ENCODE data around the gene NEDD4. TPM values are rescaled to one million over a fixed set of nuclear protein-coding genes. Genes with fewer than 3 reads are reported as not detected.

NEDD4 gene
- 5.2 TPM for polyA plus RNA-seq (2012; ENCODE audit: missing spikeins)

- no peak for TF ChIP-seq TAF1 (IDR thresholded peaks at IDR 0.05; ENCODE audit: borderline replicate concordance, low read depth, low read length)
- no peak for TF ChIP-seq POLR2AphosphoS5 (IDR thresholded peaks at IDR 0.05; ENCODE audit: low read depth, low read length)
- TF ChIP-seq POLR2A (IDR thresholded peaks at IDR 0.05; ENCODE audit: low read depth, low read length), result peak; percentile 33; the same call in 1 of the 2 replicates
- DNase-seq (ENCODE audit: insufficient read length) (peak; percentile 81), FAIRE-seq (peak; percentile 97)
Observed at GRCh38 chr15:55993111-55993803, at the start of gene NEDD4. TSS of gene NEDD4 (minus strand) at chr15:55993612. CDS start at chr15:55993555, 57 bp downstream.

GRCh38 chr15:56042498-56042897 lies 49.1 kb upstream of the NEDD4 start:
- DNase-seq (ENCODE audit: insufficient read length), result no peak
- FAIRE-seq, result no peak
- TF ChIP-seq POLR2AphosphoS5 (IDR thresholded peaks at IDR 0.05; ENCODE audit: low read depth, low read length) (no peak), TAF1 (IDR thresholded peaks at IDR 0.05; ENCODE audit: borderline replicate concordance, low read depth, low read length) (no peak), POLR2A (IDR thresholded peaks at IDR 0.05; ENCODE audit: low read depth, low read length) (no peak)

- FAIRE-seq (no peak), DNase-seq (ENCODE audit: insufficient read length) (no peak)
- TF ChIP-seq POLR2AphosphoS5 (IDR thresholded peaks at IDR 0.05; ENCODE audit: low read depth, low read length) (no peak), TAF1 (IDR thresholded peaks at IDR 0.05; ENCODE audit: borderline replicate concordance, low read depth, low read length) (no peak), POLR2A (IDR thresholded peaks at IDR 0.05; ENCODE audit: low read depth, low read length) (no peak)
Observed at GRCh38 chr15:56042031-56042430, 48.6 kb upstream of the NEDD4 start.

GRCh38 chr15:56040081-56041035 lies 46.9 kb upstream of the NEDD4 start:
- TF ChIP-seq POLR2A (IDR thresholded peaks at IDR 0.05; ENCODE audit: low read depth, low read length) (no peak), TAF1 (IDR thresholded peaks at IDR 0.05; ENCODE audit: borderline replicate concordance, low read depth, low read length) (no peak), POLR2AphosphoS5 (IDR thresholded peaks at IDR 0.05; ENCODE audit: low read depth, low read length) (no peak)
- FAIRE-seq, result no peak
- DNase-seq (ENCODE audit: insufficient read length), result no peak

GRCh38 chr15:56038707-56039106 lies 45.3 kb upstream of the NEDD4 start:
- no peak for FAIRE-seq
- no peak for TF ChIP-seq POLR2A (IDR thresholded peaks at IDR 0.05; ENCODE audit: low read depth, low read length)
- no peak for TF ChIP-seq TAF1 (IDR thresholded peaks at IDR 0.05; ENCODE audit: borderline replicate concordance, low read depth, low read length)
- TF ChIP-seq POLR2AphosphoS5 (IDR thresholded peaks at IDR 0.05; ENCODE audit: low read depth, low read length), result no peak
- no peak for DNase-seq (ENCODE audit: insufficient read length)

GRCh38 chr15:56038015-56038414 lies 44.6 kb upstream of the NEDD4 start:
- FAIRE-seq (no peak), DNase-seq (ENCODE audit: insufficient read length) (no peak)
- TF ChIP-seq POLR2AphosphoS5 (IDR thresholded peaks at IDR 0.05; ENCODE audit: low read depth, low read length), result no peak
- TF ChIP-seq TAF1 (IDR thresholded peaks at IDR 0.05; ENCODE audit: borderline replicate concordance, low read depth, low read length), result no peak
- no peak for TF ChIP-seq POLR2A (IDR thresholded peaks at IDR 0.05; ENCODE audit: low read depth, low read length)

GRCh38 chr15:56036546-56037067 lies 43.2 kb upstream of the NEDD4 start:
- FAIRE-seq (no peak), DNase-seq (ENCODE audit: insufficient read length) (no peak)
- TF ChIP-seq POLR2A (IDR thresholded peaks at IDR 0.05; ENCODE audit: low read depth, low read length) (no peak), POLR2AphosphoS5 (IDR thresholded peaks at IDR 0.05; ENCODE audit: low read depth, low read length) (no peak), TAF1 (IDR thresholded peaks at IDR 0.05; ENCODE audit: borderline replicate concordance, low read depth, low read length) (no peak)

- no peak for TF ChIP-seq POLR2AphosphoS5 (IDR thresholded peaks at IDR 0.05; ENCODE audit: low read depth, low read length)
- TF ChIP-seq POLR2A (IDR thresholded peaks at IDR 0.05; ENCODE audit: low read depth, low read length), result no peak
- no peak for TF ChIP-seq TAF1 (IDR thresholded peaks at IDR 0.05; ENCODE audit: borderline replicate concordance, low read depth, low read length)
- no peak for DNase-seq (ENCODE audit: insufficient read length)
- no peak for FAIRE-seq
Observed at GRCh38 chr15:56035166-56035565, 41.8 kb upstream of the NEDD4 start.

- TF ChIP-seq TAF1 (IDR thresholded peaks at IDR 0.05; ENCODE audit: borderline replicate concordance, low read depth, low read length) (no peak), POLR2A (IDR thresholded peaks at IDR 0.05; ENCODE audit: low read depth, low read length) (no peak), POLR2AphosphoS5 (IDR thresholded peaks at IDR 0.05; ENCODE audit: low read depth, low read length) (no peak)
- no peak for DNase-seq (ENCODE audit: insufficient read length)
- FAIRE-seq, result no peak
Observed at GRCh38 chr15:56034514-56034913, 41.1 kb upstream of the NEDD4 start.

GRCh38 chr15:56032373-56032772 lies 39.0 kb upstream of the NEDD4 start:
- no peak for FAIRE-seq

GRCh38 chr15:56031836-56032235 lies 38.4 kb upstream of the NEDD4 start:
- TF ChIP-seq TAF1 (IDR thresholded peaks at IDR 0.05; ENCODE audit: borderline replicate concordance, low read depth, low read length) (no peak), POLR2A (IDR thresholded peaks at IDR 0.05; ENCODE audit: low read depth, low read length) (no peak)
- no peak for DNase-seq (ENCODE audit: insufficient read length)
- no peak for FAIRE-seq

More at GRCh38 chr15:56032373-56032772, 39.0 kb upstream of the NEDD4 start:
- TF ChIP-seq POLR2A (IDR thresholded peaks at IDR 0.05; ENCODE audit: low read depth, low read length) (no peak), TAF1 (IDR thresholded peaks at IDR 0.05; ENCODE audit: borderline replicate concordance, low read depth, low read length) (no peak), POLR2AphosphoS5 (IDR thresholded peaks at IDR 0.05; ENCODE audit: low read depth, low read length) (no peak)
- DNase-seq (ENCODE audit: insufficient read length), result no peak
